Measurements from ENCODE around the gene CCL18. TPM values are rescaled to one million over a fixed set of nuclear protein-coding genes. Genes with fewer than 3 reads are reported as not detected.

CCL18 gene
- total and polyA plus RNA-seq, 9 of the 15 experiments (the other 6 are each of a cell fraction or from before 2014, with no cell fraction given) = not detected

DNA sequence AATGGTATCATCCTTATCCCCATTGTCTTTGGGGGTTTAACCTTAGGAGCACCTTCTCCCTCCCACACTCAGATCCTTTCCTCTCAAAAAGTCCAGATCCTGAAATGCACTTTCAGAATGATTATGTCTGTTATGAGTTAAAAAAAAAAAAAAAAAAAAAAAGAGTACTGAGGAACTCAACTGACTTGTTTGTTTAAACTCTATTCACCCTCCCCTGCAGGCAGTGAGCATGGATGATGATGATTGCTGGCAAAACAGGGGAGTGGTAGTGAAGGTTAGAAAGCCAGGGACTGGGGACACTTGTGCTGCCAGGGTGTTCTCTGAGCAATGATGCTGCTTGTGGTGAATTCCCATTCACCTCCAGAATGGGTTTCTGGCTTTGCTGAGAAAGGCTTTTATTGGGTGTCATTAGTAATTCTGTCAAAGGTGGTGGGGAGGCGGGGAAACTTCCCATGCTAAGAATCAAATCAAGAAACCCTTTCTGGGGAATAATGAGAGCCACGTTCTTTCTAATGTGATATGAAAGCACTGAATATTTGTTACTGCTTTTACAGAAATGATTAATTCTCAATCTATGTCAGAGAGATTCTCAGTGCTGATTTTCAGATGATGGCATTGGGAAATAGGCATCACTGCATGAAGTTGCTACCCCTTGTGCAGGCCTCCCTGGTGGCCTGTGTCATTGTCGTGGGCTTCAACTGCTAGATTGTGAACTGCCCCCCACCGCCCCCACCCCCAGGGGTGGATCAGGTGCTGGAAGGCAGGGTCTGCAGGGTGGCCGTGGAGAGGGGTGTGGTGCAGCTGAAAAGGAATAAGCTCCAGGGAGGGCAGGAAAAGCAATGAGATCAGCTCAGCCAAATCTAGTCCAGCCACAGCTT is 53.7 kb downstream of the CCL18 start (continued):
- TF ChIP-seq, protein P1, sequence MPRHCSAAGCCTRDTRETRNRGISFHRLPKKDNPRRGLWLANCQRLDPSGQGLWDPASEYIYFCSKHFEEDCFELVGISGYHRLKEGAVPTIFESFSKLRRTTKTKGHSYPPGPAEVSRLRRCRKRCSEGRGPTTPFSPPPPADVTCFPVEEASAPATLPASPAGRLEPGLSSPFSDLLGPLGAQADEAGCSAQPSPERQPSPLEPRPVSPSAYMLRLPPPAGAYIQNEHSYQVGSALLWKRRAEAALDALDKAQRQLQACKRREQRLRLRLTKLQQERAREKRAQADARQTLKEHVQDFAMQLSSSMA (CRISPR knock-in tag; IDR thresholded peaks at IDR 0.05) = no peak

DNA sequence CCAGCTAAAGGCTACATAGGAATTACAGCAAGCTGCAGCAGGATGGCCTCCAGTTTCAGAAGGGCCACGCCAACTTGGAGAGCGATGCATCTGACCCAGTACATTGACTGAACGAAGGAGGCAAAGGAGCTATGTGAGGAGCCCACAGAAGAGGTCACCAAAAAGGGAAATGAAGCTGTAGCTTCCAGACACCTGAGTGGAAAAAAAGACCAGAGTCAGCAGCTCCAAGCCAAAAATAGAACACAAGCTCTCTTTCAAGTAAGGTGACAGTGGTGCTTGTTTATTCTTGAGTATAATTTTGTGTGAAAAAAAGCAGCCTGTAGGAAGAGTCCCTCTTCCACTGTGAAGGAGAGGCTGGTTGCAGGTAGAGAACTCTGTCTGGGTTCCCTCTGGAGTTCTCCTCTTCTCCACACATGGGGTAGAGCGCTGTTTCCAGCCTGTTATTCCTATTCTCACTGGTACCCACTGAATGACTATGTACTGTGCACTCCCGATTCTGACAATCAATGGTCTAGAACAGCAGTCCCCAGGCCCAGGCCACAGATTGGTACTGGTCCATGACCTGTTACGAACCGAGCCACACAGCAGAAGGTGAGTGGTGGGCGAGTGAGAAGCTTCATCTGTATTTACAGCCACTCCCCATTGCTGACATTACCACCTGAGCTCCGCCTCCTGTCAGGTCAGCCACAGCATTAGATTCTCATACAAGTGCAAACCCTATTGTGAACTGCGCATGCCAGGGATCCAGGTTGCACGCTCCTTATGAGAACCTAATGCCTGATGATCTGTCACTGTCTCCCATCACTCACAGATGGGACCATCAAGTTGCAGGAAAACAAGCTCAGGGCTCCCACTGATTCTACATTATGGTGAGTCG is 54.6 kb downstream of the CCL18 start:
- Histone ChIP-seq H3K9me1 (ENCODE audit: control insufficient read depth, insufficient read depth, low read length) (no peaks in the 10 kb centered on the region), H3K9ac (ENCODE audit: insufficient read depth in 1 of 2, low read depth in 2 of 2, low read length in 2 of 2) (no peak overlapping the region), H3K36me3 (ENCODE audit: control insufficient read depth, insufficient read depth, low read length) (no peaks in the 10 kb centered on the region), H3K9me3 (replicated peaks; ENCODE audit: control insufficient read depth, insufficient read depth, low read depth, low read length) (no peaks in the 10 kb centered on the region), H2AFZ (ENCODE audit: low read depth, low read length) (no peak overlapping the region), H3K79me2 (ENCODE audit: control insufficient read depth, insufficient read depth, low read length) (no peaks in the 10 kb centered on the region), H3K4me3 (no peak overlapping the region), H3K4me1 (replicated peaks in 1 of 2; ENCODE audit: control insufficient read depth in 2 of 2, insufficient read depth in 2 of 2, low read length in 2 of 2) (no peaks in the 10 kb centered on the region), H3K27ac (ENCODE audit: extremely low read depth, low read depth, low read length) (no peak overlapping the region), H4K20me1 (replicated peaks; ENCODE audit: control insufficient read depth, insufficient read depth, low read length) (no peaks in the 10 kb centered on the region), H3K27me3 (ENCODE audit: control insufficient read depth in 2 of 2, insufficient read depth in 2 of 2, low read length in 2 of 2) (no peaks in the 10 kb centered on the region), H3K4me2 (ENCODE audit: insufficient read depth, low read length) (no peak overlapping the region)
- BruUV-seq (replicated peaks) = no TSS peak
- ChIA-PET CTCF (ENCODE audit: low intra/inter-chr PET ratio) (no interaction called here), POLR2A (interaction anchor here (1.2 to 2.0 kb wide), 2 partner anchors 8 to 10 kb away, joined by 5 to 9 read pairs; no protein-coding TSS in a partner anchor)
- ATAC-seq = peak; percentile 70; the same call in 2 of the 3 replicates
- intact Hi-C loops (cut with micrococcal nuclease) = no loop called here
- in situ Hi-C loops (cut with MboI) = no loop called here
- TF ChIP-seq, protein P2, sequence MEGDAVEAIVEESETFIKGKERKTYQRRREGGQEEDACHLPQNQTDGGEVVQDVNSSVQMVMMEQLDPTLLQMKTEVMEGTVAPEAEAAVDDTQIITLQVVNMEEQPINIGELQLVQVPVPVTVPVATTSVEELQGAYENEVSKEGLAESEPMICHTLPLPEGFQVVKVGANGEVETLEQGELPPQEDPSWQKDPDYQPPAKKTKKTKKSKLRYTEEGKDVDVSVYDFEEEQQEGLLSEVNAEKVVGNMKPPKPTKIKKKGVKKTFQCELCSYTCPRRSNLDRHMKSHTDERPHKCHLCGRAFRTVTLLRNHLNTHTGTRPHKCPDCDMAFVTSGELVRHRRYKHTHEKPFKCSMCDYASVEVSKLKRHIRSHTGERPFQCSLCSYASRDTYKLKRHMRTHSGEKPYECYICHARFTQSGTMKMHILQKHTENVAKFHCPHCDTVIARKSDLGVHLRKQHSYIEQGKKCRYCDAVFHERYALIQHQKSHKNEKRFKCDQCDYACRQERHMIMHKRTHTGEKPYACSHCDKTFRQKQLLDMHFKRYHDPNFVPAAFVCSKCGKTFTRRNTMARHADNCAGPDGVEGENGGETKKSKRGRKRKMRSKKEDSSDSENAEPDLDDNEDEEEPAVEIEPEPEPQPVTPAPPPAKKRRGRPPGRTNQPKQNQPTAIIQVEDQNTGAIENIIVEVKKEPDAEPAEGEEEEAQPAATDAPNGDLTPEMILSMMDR (IDR thresholded peaks at IDR 0.05 in 2 of 3, conservative IDR thresholded peaks at IDR 0.05 in 1 of 3; ENCODE audit: insufficient read depth in 2 of 3, low read depth in 1 of 3, low read length in 3 of 3) = peak in 2 of 3 experiments; percentile 15 to 21; a peak in 1 of 6 replicates
- TF ChIP-seq NRF1 (conservative IDR thresholded peaks at IDR 0.05 in 1 of 2, IDR thresholded peaks at IDR 0.05 in 1 of 2) (peak; percentile 52 to 61), BHLHE40 (IDR thresholded peaks at IDR 0.05; ENCODE audit: low read length) (no peak), SRSF3 (IDR thresholded peaks at IDR 0.05; ENCODE audit: insufficient read depth, low read length) (no peak)
- WGBS (ENCODE audit: insufficient coverage, low coverage, missing lambda C conversion rate) = 1% methylated on average over 12 of the region's 12 CpGs
- no peak for DNase-seq (ENCODE audit: extremely low read depth in 1 of 4, low spot score in 3 of 4)
- no peak for FAIRE-seq
